Activated B cell treated with CpG ODN at 0.5 μM for 24 hours (primary cell): ENCODE results near the gene SLC6A3. TPM values are rescaled to one million over a fixed set of nuclear protein-coding genes. Genes with fewer than 3 reads are reported as not detected.
A peak's percentile ranks its signal among the peaks of the same experiment; 100 is the strongest.
"Not testable (repeated sequence)": the region's sequence is repeated elsewhere in the genome, so short reads cannot be mapped to it uniquely, and the experiment has no call there.

Source experiments
- ATAC-seq: fragments of 200-7000 bp; cut with Tn5 transposase; one replicate; pipeline ENCODE4 v1.10.0; 2021; ENCODE audit warnings: low read depth, mild to moderate bottlenecking, moderate library complexity
- CTCF ChIA-PET: fragments of 350-600 bp; sonication (Branson Sonifier 250); formaldehyde crosslinking; loops from one replicate; lab custom pipeline; 2021; ENCODE audit warnings: antibody characterized with exemption; lab: Charles Lee
- POLR2A ChIA-PET: fragments of 350-600 bp; sonication (Branson Sonifier 250); formaldehyde crosslinking; loops from one replicate; lab custom pipeline; 2021; ENCODE audit warnings: antibody characterized with exemption; lab: Charles Lee
- DNase-seq: peaks from one replicate; pipeline ENCODE4 v3.0.0; 2022
- H3K27ac Mint-ChIP-seq: one replicate; pipeline ENCODE4 v1.8.0; 2020; ENCODE audit warnings: mixed read lengths
- H3K27me3 Mint-ChIP-seq: one replicate; pipeline ENCODE4 v1.8.0; 2021; ENCODE audit warnings: mixed read lengths
- H3K36me3 Mint-ChIP-seq: one replicate; pipeline ENCODE4 v1.8.0; 2021; ENCODE audit warnings: low read depth, mixed read lengths
- H3K4me1 Mint-ChIP-seq: one replicate; pipeline ENCODE4 v1.8.0; 2021; ENCODE audit warnings: mixed read lengths
- H3K4me3 Mint-ChIP-seq: one replicate; pipeline ENCODE4 v1.8.0; 2020; ENCODE audit warnings: mild to moderate bottlenecking, mixed read lengths
- H3K9me3 Mint-ChIP-seq: one replicate; pipeline ENCODE4 v1.8.0; 2020; ENCODE audit warnings: mixed read lengths
- CTCF ChIP-seq: fragments of 200-600 bp; IDR thresholded peaks from one replicate; pipeline ENCODE4 v1.8.0; 2022; ENCODE audit warnings: antibody characterized with exemption, mild to moderate bottlenecking
- intact Hi-C: fragments of 100-400 bp; cut with micrococcal nuclease; formaldehyde crosslinking; loops from one replicate; pipeline ENCODE4 v1.15.1; 2024
- total RNA-seq: library from RNA; stranded (reverse); gene quantifications from 2 replicates; pipeline ENCODE4 v1.2.3, GENCODE V29; 2022

Gene SLC6A3
- total RNA-seq, 1 donor from 2014 or later = 2.0 TPM

- H3K4me1 Mint-ChIP-seq = peaks cover 39% of the 10 kb centered on the region
- DNase-seq = no peak
- ChIA-PET POLR2A (no interaction called here), CTCF (no interaction called here)
- no peak for TF ChIP-seq CTCF
- H3K27me3 Mint-ChIP-seq = peaks cover 5% of the 10 kb centered on the region
- H3K9me3 Mint-ChIP-seq = no peaks in the 10 kb centered on the region
- no peak overlapping the region for H3K27ac Mint-ChIP-seq
- intact Hi-C loops = no loop called here
- no peaks in the 10 kb centered on the region for H3K36me3 Mint-ChIP-seq
- H3K4me3 Mint-ChIP-seq = no peak overlapping the region
- no peak for ATAC-seq
These were observed 68.3 kb downstream of the SLC6A3 start for GRCh38 chr5:1376981-1377380.

GRCh38 chr5:1375871-1376810 is 69.1 kb downstream of the SLC6A3 start:
- no peak for TF ChIP-seq CTCF
- POLR2A ChIA-PET = no interaction called here
- Mint-ChIP-seq H3K4me1 (peaks cover 43% of the 10 kb centered on the region), H3K36me3 (no peaks in the 10 kb centered on the region), H3K4me3 (no peak overlapping the region), H3K9me3 (no peaks in the 10 kb centered on the region), H3K27ac (no peak overlapping the region), H3K27me3 (peaks cover 5% of the 10 kb centered on the region)
- no peak for ATAC-seq
- intact Hi-C loops = no loop called here
- CTCF ChIA-PET = no interaction called here
- no peak for DNase-seq

DNA sequence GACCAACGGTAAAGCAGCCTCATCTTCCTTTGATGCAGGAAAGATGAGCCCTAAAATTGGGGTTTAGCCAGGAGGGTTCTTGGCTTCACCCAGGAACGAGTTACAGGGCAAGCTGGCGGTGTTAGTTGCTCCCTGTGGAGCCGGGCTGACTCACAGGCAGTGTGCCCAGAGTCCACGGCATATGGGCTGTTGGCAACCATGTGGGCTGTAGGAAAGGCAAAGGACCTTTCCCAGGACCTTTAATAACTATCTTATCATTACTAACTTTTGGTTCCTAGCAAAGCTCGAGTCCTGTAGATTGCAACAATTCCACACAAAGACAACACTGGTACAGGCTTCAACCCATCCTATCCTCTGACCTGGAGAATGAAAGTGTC is 70.6 kb downstream of the SLC6A3 start:
- DNase-seq (no peak), ATAC-seq (no peak)
- Mint-ChIP-seq H3K36me3 (no peaks in the 10 kb centered on the region), H3K9me3 (no peaks in the 10 kb centered on the region), H3K4me3 (no peak overlapping the region), H3K27ac (no peak overlapping the region), H3K4me1 (peaks cover 38% of the 10 kb centered on the region), H3K27me3 (peaks cover 5% of the 10 kb centered on the region)
- ChIA-PET POLR2A (no interaction called here), CTCF (no interaction called here)
- intact Hi-C loops = no loop called here
- TF ChIP-seq CTCF = no peak

GRCh38 chr5:1374030-1374678 is 71.1 kb downstream of the SLC6A3 start:
- Mint-ChIP-seq H3K4me1 (peaks cover 38% of the 10 kb centered on the region), H3K9me3 (no peaks in the 10 kb centered on the region), H3K27me3 (peaks cover 5% of the 10 kb centered on the region), H3K36me3 (no peaks in the 10 kb centered on the region), H3K27ac (no peak overlapping the region), H3K4me3 (no peak overlapping the region)
- no peak for TF ChIP-seq CTCF
- ChIA-PET POLR2A (no interaction called here), CTCF (no interaction called here)
- intact Hi-C loops = no loop called here
- ATAC-seq (no peak), DNase-seq (no peak)

DNA sequence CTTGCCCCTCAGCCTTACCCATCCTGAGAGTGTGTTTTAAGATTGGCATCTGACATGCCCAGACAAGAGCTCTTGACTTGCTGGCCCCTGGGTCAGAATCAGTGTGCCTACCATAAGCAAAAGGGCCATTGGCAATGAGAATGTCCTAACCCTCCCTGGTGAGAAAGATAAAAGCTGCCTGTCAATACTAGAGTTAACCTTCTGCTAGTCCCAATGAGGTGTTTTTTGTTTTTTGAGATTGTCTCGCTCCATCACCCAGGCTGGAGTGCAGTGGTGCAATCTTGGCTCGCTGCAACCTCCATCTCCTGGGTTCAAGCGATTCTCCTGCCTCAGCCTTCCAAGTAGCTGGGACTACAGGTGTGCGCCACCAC is 73.3 kb downstream of the SLC6A3 start:
- DNase-seq, H3K4me3 Mint-ChIP-seq, H3K9me3 Mint-ChIP-seq, intact Hi-C loops, H3K27me3 Mint-ChIP-seq, H3K36me3 Mint-ChIP-seq: not testable (repeated sequence)
- peaks cover 45% of the 10 kb centered on the region for H3K4me1 Mint-ChIP-seq
- ATAC-seq = peak; percentile 22
- CTCF ChIA-PET = interaction anchor here (0.9 to 1.3 kb wide), 4 partner anchors 8 to 273 kb away, joined by 3 to 8 read pairs (median 4); no protein-coding TSS in a partner anchor
- peak overlapping the region; percentile 57 for H3K27ac Mint-ChIP-seq
- POLR2A ChIA-PET = interaction anchor here (0.6 to 2.2 kb wide), 7 partner anchors 8 to 276 kb away, joined by 3 to 13 read pairs (median 3); partner anchors contain the start of gene CLPTM1L
